22Rv1 (cell line): ENCODE measurements around the gene NPC2.
A peak's percentile ranks its signal among the peaks of the same experiment; 100 is the strongest.

Source experiments
- H3K27ac ChIP-seq: fragments of 450-650 bp; 2 replicates; pipeline ENCODE4 v1.5.1; 2017
- ZFX ChIP-seq: fragments of 450-650 bp; IDR thresholded peaks from 2 replicates; pipeline ENCODE4 v1.6.1; 2017; ENCODE audit warnings: antibody characterized with exemption, borderline replicate concordance
- TF ChIP-seq, protein P1 (sequence below): fragments of 450-650 bp; IDR thresholded peaks from 2 replicates; pipeline ENCODE4 v1.5.1; 2017; ENCODE audit warnings: mild to moderate bottlenecking

Gene NPC2

DNA sequence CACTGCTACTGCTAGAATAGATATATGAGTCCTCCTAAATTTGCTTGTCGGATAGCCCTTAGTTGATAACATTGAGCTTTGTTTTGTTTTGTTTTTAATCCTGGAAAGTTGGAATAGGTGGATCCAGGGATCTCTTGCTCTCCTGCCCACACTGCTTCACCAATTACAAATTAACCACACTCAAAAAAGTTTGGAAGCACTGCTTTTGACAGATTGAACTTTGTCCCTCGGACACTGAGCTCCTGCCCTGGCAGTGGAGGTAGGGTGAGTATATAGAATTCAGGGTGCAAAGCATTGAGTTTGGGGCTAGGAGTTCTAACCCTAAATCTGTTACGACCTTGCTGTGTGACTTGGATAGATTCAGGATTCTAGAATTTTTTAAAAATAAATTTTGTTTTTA is 52.0 kb downstream of the NPC2 start:
- no peak overlapping the region for H3K27ac ChIP-seq
- TF ChIP-seq, protein P1, sequence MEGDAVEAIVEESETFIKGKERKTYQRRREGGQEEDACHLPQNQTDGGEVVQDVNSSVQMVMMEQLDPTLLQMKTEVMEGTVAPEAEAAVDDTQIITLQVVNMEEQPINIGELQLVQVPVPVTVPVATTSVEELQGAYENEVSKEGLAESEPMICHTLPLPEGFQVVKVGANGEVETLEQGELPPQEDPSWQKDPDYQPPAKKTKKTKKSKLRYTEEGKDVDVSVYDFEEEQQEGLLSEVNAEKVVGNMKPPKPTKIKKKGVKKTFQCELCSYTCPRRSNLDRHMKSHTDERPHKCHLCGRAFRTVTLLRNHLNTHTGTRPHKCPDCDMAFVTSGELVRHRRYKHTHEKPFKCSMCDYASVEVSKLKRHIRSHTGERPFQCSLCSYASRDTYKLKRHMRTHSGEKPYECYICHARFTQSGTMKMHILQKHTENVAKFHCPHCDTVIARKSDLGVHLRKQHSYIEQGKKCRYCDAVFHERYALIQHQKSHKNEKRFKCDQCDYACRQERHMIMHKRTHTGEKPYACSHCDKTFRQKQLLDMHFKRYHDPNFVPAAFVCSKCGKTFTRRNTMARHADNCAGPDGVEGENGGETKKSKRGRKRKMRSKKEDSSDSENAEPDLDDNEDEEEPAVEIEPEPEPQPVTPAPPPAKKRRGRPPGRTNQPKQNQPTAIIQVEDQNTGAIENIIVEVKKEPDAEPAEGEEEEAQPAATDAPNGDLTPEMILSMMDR, result no peak
- TF ChIP-seq ZFX, result no peak

DNA sequence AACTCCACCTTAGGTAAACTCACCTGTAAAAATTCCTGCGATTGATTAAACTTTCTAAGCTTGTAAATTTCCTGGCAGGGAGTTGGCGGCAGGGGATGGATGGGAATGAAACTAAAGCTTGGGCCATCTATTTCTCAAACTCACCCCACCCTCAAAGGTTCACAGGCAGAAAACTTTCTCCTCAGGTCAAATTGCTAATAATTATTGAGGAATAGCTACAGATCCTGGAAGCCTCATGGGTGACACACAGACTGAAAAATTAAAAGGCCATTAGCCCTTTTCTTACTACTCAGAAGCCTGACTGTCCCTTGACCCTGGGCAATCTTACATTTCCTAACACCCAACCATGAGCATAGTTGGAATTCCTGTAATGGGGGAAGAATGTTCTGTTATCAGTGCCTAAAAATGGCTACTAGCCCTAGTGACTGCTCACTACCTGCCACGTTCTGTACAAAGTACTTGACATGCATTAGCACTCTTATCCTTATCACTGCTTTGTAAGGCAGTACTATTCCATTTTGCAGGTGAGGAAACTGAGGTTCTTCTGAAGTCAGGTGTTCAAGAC is 54.7 kb downstream of the NPC2 start:
- H3K27ac ChIP-seq, result 0 out of 2 replicates have a peak overlapping the region, but pooled peaks have one; percentile 31
- TF ChIP-seq, protein P1, result no peak
- TF ChIP-seq ZFX, result no peak

DNA sequence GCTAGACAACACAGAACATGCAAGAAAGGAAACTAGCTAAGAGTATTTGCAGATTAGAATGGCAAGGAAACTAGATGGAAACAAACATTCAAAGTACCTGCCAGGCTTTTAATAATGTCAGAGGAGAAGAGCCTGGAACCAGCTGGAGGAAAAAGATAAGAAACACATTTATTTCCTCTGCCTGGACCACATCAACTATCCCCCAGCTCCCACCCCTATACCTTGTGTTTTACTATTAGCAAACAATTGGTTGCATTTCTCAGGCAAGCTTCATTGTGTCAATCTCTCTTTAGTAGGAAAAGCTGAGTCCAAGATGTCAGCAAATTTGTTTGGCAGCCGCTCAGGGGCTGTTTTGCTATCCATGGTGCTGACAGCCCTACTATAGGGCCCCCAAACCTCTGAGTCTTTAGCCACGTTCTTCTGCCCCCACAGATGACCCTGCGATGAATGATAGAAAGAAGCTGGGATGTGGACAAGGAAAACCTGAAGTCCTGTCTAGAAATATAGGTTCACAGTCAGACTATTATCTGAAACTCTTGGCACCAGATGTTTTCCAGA is 55.5 kb downstream of the NPC2 start:
- no peak for TF ChIP-seq ZFX
- TF ChIP-seq, protein P1, result no peak
- H3K27ac ChIP-seq, result 0 out of 2 replicates have a peak overlapping the region, but pooled peaks have one; percentile 31

DNA sequence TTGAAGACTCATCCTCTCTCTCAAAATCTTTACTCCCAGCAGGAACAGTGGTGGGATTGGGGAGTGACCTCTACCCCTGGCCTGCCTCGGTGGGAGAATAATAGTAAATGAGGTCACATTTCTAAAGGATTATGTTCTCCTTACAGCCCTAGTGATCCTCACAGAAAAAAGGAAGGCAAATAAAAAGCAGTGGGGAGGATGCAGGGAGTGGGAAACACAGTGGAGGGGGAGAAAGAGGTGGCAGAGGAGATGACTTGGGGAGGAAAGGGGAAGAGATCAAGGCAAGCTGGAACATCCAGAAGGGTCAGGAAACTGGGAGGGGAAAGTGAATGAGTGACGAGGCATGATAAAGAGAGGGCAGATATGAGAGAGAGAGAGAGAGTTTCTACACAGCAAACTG is 58.8 kb downstream of the NPC2 start:
- TF ChIP-seq ZFX, result no peak
- TF ChIP-seq, protein P1, result no peak
- no peak overlapping the region for H3K27ac ChIP-seq

DNA sequence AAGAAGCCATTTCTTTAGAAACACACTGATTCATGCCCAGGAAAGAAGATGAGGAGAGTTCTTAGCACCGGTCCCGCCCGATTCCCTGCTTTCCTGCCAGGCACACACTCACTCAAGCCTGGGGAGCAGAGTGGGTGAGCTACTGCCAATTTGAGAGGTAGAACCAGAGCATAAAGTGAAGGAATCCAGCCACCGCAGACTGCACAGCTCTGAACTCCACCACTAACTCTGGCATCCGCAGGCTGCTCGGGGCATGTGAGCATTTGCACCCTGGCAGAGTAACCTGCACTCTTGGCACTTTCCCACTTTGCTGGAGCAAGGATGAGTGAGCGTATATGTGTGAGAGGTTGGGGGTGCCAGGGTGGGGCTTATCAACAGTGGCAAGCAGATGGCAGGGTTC is 63.1 kb downstream of the NPC2 start:
- TF ChIP-seq ZFX, result no peak
- TF ChIP-seq, protein P1, result no peak

More for the DNA sequence above, 63.1 kb downstream of the NPC2 start:
- no peak overlapping the region for H3K27ac ChIP-seq
